K562 (cell line): ENCODE data around the gene RALB. TPM values are rescaled to one million over a fixed set of nuclear protein-coding genes. Genes with fewer than 3 reads are reported as not detected.

Experiments used
- ARID2 ChIP-seq: fragments of 450-650 bp; IDR thresholded peaks from 2 replicates; pipeline ENCODE4 v1.6.1; 2017; ENCODE audit warnings: antibody characterized with exemption, mild to moderate bottlenecking
- CC2D1A ChIP-seq: fragments of 450-650 bp; IDR thresholded peaks from 2 replicates; pipeline ENCODE4 v1.6.1; 2017; ENCODE audit warnings: mild to moderate bottlenecking
- CHCHD3 ChIP-seq: fragments of 250-450 bp; sonication (Bioruptor Pico); IDR thresholded peaks from 2 replicates; pipeline ENCODE4 v2.1.2; 2022; ENCODE audit warnings: mild to moderate bottlenecking
- EGR1 ChIP-seq: fragments of 450-650 bp; conservative IDR thresholded peaks from 2 replicates; pipeline ENCODE4 v1.6.1; 2017; ENCODE audit warnings: mild to moderate bottlenecking
- ELF4 ChIP-seq: fragments of 450-650 bp; formaldehyde crosslinking; IDR thresholded peaks from 2 replicates; pipeline ENCODE4 v1.4.0; 2022; ENCODE audit warnings: missing genetic modification characterization
- GTF2E2 ChIP-seq: fragments of 200-800 bp; sonication (Bioruptor generic); IDR thresholded peaks from 2 replicates; pipeline ENCODE4 v1.6.1; 2016; ENCODE audit warnings: missing genetic modification characterization, missing compliant biosample characterization
- HMG20B ChIP-seq: fragments of 250-450 bp; sonication (Bioruptor Pico); IDR thresholded peaks from 2 replicates; pipeline ENCODE4 v1.5.0; 2021; ENCODE audit warnings: mild to moderate bottlenecking
- JUN ChIP-seq, 2 experiments: sonication (generic) in 1 of 2; formaldehyde crosslinking in 1 of 2; IDR thresholded peaks; 2 replicates each; pipeline versions ENCODE4 v1.6.1 to v1.8.0; 2012 to 2022; ENCODE audit warnings: borderline replicate concordance in 2 of 2, mild to moderate bottlenecking in 2 of 2, improper control_type of control experiment in 1 of 2, low read depth in 1 of 2, low read length in 1 of 2, missing genetic modification reagents in 1 of 2
- MCM3 ChIP-seq: fragments of 450-650 bp; IDR thresholded peaks from 2 replicates; pipeline ENCODE4 v1.6.1; 2016
- NCOA2 ChIP-seq, 2 experiments: fragments of 450-650 bp; IDR thresholded peaks; 2 replicates each; pipeline ENCODE4 v1.6.1; 2018; ENCODE audit warnings: mild to moderate bottlenecking in 2 of 2, moderate library complexity in 1 of 2; ENCODE audit not compliant: partially characterized antibody in 2 of 2
- NFE2 ChIP-seq: IDR thresholded peaks from 2 replicates; pipeline ENCODE4 v1.6.1; 2014; ENCODE audit warnings: antibody characterized with exemption, low read depth
- PML ChIP-seq: IDR thresholded peaks from 2 replicates; pipeline ENCODE4 v1.6.1; 2012; ENCODE audit warnings: low read length, inconsistent platforms
- RB1 ChIP-seq: fragments of 450-650 bp; IDR thresholded peaks from 2 replicates; pipeline ENCODE4 v1.6.1; 2017; ENCODE audit warnings: low read depth, mild to moderate bottlenecking
- RFX7 ChIP-seq: fragments of 250-450 bp; sonication (Bioruptor Pico); IDR thresholded peaks from 2 replicates; pipeline ENCODE4 v1.5.1; 2021; ENCODE audit warnings: mild to moderate bottlenecking
- SMARCA4 ChIP-seq: fragments of 450-650 bp; IDR thresholded peaks from 2 replicates; pipeline ENCODE4 v1.6.1; 2016
- SMARCC2 ChIP-seq: fragments of 450-650 bp; IDR thresholded peaks from 2 replicates; pipeline ENCODE4 v1.6.1; 2017; ENCODE audit warnings: antibody characterized with exemption, moderate library complexity, mild to moderate bottlenecking, low read depth
- SRSF9 ChIP-seq: fragments of 200-400 bp; formaldehyde crosslinking; IDR thresholded peaks from 2 replicates; pipeline ENCODE4 v1.6.1; 2017; ENCODE audit warnings: low read depth, low read length, borderline replicate concordance
- TAF15 ChIP-seq: fragments of 200-400 bp; formaldehyde crosslinking; IDR thresholded peaks from 2 replicates; pipeline ENCODE4 v1.6.1; 2017; ENCODE audit warnings: mild to moderate bottlenecking, low read depth, low read length, moderate library complexity
- ZFX ChIP-seq: sonication (generic); formaldehyde crosslinking; IDR thresholded peaks from 2 replicates; pipeline ENCODE4 v1.8.0; 2022; ENCODE audit warnings: mild to moderate bottlenecking, missing genetic modification reagents, moderate library complexity
- ZNF140 ChIP-seq: fragments of 250-450 bp; sonication (Bioruptor Pico); IDR thresholded peaks from 2 replicates; pipeline ENCODE4 v1.8.0; 2021; ENCODE audit warnings: moderate library complexity, mild to moderate bottlenecking, inconsistent platforms
- ZNF197 ChIP-seq: fragments of 200-800 bp; sonication (Bioruptor generic); IDR thresholded peaks from 2 replicates; pipeline ENCODE4 v1.6.1; 2016; ENCODE audit warnings: low read depth, missing genetic modification characterization, missing compliant biosample characterization
- ZNF224 ChIP-seq: sonication (generic); formaldehyde crosslinking; IDR thresholded peaks from 2 replicates; pipeline ENCODE4 v1.8.0; 2022; ENCODE audit warnings: mild to moderate bottlenecking, missing genetic modification reagents
- ZNF274 ChIP-seq: IDR thresholded peaks from 2 replicates; pipeline ENCODE4 v1.6.1; 2011; ENCODE audit warnings: low read depth, mild to moderate bottlenecking, low read length, moderate library complexity, borderline replicate concordance
- ZNF444 ChIP-seq: fragments of 250-450 bp; sonication (Bioruptor Pico); IDR thresholded peaks from 2 replicates; pipeline ENCODE4 v1.4.0; 2020; ENCODE audit warnings: mild to moderate bottlenecking, moderate library complexity
- ZNF57 ChIP-seq: fragments of 450-650 bp; formaldehyde crosslinking; IDR thresholded peaks from 2 replicates; pipeline ENCODE4 v1.4.0; 2020; ENCODE audit warnings: mild to moderate bottlenecking, moderate library complexity
- ZNF79 ChIP-seq: fragments of 250-450 bp; sonication (Bioruptor Pico); IDR thresholded peaks from 2 replicates; pipeline ENCODE4 v1.4.0; 2020; ENCODE audit warnings: low read depth, mild to moderate bottlenecking, moderate library complexity
- polyA plus RNA-seq, 8 experiments: library from polyadenylated mRNA; depleted of rRNA in 4 of 8; stranded (reverse) in 5 of 8; unstranded in 3 of 8; fragments of >200 nt; fragmentation: Nextera tagmentation in 2 of 8; fragmentation: Illumina TruSeq in 1 of 8; extraction: Ambion mirVana in 2 of 8; extraction: Trizol in 1 of 8; gene quantifications; 2 replicates each; pipeline versions ENCODE4 v1.2.1 to v1.2.3, GENCODE V29; 2011 to 2014; ENCODE audit warnings: inconsistent platforms in 1 of 8, missing spikeins in 1 of 8
- total RNA-seq, 7 experiments: library from RNA; depleted of rRNA in 6 of 7; stranded (reverse); fragments of >200 nt in 6 of 7; fragmentation: Illumina TruSeq in 2 of 7; extraction: Trizol in 2 of 7; gene quantifications; 2 replicates each; pipeline versions ENCODE4 v1.2.1 to v1.2.3, GENCODE V29; 2011 to 2021; ENCODE audit warnings: low replicate concordance in 1 of 7
- TF ChIP-seq, protein P1 (sequence below): sonication (generic); formaldehyde crosslinking; IDR thresholded peaks from 2 replicates; pipeline ENCODE4 v1.8.0; 2022; ENCODE audit warnings: mild to moderate bottlenecking, missing genetic modification reagents, borderline replicate concordance
- TF ChIP-seq, protein P2 (sequence below): fragments of 250-450 bp; sonication (Bioruptor Pico); IDR thresholded peaks from 2 replicates; pipeline ENCODE4 v1.5.0; 2021
- TF ChIP-seq, protein P3 (sequence below), 2 experiments: fragments of 450-650 bp; IDR thresholded peaks; 2 replicates each; pipeline ENCODE4 v1.6.1; 2016

Gene RALB
- total and polyA plus RNA-seq, 9 of the 15 experiments (the other 6 are each of a cell fraction or from before 2014, with no cell fraction given): 14.8 to 65.6 (median 38.4) TPM

DNA sequence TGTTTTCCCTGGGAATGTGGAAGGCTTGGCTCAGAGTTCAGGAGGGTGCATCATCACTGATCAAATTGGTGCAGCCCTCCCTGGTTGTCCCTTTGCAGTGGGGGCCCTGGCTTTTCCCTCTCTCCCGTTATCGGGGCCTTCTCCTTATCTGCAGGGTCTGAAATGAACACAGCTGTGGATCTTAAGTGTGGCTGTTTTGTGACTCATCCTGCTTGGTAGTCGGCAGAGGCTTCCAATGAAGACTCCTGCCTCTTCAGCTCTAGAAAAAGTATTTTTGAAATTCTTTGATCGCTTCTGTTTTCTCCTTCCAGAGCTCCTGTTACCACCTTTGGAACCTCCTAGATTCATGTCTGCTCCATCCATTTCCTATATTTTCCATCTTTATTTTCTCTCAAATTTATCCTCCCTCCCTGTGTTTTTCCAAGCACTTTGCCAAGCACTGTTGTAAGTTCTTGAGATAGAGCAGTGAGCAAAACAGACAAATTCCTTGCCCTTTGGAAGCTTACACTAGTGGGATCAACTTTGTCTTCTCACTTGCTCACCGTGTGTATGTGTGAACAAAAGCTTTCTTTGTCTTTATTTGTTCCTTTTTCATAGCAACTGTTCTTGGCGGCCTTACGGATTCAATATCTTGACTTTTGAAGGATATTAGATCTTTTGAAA lies 45.7 kb downstream of the RALB start (continued):
- TF ChIP-seq, protein P1, sequence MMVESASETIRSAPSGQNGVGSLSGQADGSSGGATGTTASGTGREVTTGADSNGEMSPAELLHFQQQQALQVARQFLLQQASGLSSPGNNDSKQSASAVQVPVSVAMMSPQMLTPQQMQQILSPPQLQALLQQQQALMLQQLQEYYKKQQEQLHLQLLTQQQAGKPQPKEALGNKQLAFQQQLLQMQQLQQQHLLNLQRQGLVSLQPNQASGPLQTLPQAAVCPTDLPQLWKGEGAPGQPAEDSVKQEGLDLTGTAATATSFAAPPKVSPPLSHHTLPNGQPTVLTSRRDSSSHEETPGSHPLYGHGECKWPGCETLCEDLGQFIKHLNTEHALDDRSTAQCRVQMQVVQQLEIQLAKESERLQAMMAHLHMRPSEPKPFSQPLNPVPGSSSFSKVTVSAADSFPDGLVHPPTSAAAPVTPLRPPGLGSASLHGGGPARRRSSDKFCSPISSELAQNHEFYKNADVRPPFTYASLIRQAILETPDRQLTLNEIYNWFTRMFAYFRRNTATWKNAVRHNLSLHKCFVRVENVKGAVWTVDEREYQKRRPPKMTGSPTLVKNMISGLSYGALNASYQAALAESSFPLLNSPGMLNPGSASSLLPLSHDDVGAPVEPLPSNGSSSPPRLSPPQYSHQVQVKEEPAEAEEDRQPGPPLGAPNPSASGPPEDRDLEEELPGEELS: no peak
- TF ChIP-seq EGR1 (no peak), ARID2 (no peak), ZFX (CRISPR knock-in tag) (no peak), SMARCC2 (peak; percentile 73), NFE2 (no peak), RFX7 (CRISPR knock-in tag) (no peak), ELF4 (no peak), CHCHD3 (CRISPR knock-in tag) (no peak), ZNF224 (CRISPR knock-in tag) (no peak), HMG20B (CRISPR knock-in tag) (no peak), NCOA2 (IDR thresholded peaks at IDR 0.05; ENCODE audit: partially characterized antibody in 2 of 2) (no peak), JUN (IDR thresholded peaks at IDR 0.05; ENCODE audit: borderline replicate concordance, low read depth, low read length) (peak; percentile 76), JUN (CRISPR knock-in tag; IDR thresholded peaks at IDR 0.05; ENCODE audit: borderline replicate concordance) (no peak), MCM3 (no peak), TAF15 (no peak), RB1 (no peak), GTF2E2 (tag) (no peak), ZNF444 (CRISPR knock-in tag) (no peak), ZNF274 (no peak), ZNF140 (CRISPR knock-in tag) (no peak), SRSF9 (no peak), ZNF197 (CRISPR knock-in tag) (no peak), CC2D1A (no peak), ZNF57 (CRISPR knock-in tag) (no peak), SMARCA4 (peak; percentile 88), ZNF79 (CRISPR knock-in tag) (no peak), PML (0 out of 2 replicates have a peak, but pooled peaks have one; percentile 26)
- TF ChIP-seq, protein P2, sequence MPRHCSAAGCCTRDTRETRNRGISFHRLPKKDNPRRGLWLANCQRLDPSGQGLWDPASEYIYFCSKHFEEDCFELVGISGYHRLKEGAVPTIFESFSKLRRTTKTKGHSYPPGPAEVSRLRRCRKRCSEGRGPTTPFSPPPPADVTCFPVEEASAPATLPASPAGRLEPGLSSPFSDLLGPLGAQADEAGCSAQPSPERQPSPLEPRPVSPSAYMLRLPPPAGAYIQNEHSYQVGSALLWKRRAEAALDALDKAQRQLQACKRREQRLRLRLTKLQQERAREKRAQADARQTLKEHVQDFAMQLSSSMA: no peak
- TF ChIP-seq, protein P3, sequence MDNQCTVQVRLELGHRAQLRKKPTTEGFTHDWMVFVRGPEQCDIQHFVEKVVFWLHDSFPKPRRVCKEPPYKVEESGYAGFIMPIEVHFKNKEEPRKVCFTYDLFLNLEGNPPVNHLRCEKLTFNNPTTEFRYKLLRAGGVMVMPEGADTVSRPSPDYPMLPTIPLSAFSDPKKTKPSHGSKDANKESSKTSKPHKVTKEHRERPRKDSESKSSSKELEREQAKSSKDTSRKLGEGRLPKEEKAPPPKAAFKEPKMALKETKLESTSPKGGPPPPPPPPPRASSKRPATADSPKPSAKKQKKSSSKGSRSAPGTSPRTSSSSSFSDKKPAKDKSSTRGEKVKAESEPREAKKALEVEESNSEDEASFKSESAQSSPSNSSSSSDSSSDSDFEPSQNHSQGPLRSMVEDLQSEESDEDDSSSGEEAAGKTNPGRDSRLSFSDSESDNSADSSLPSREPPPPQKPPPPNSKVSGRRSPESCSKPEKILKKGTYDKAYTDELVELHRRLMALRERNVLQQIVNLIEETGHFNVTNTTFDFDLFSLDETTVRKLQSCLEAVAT (IDR thresholded peaks at IDR 0.05): no peak
